ENCODE data around the gene MICU1. TPM values are rescaled to one million over a fixed set of nuclear protein-coding genes. Genes with fewer than 3 reads are reported as not detected.

Gene MICU1
- total RNA-seq, 2 experiments from 2014 or later = 27.2 to 33.6 TPM

- H3K79me2 ChIP-seq (ENCODE audit: insufficient read depth, low read depth, low read length) = no peaks in the 10 kb centered on the region
- no peak overlapping the region for H3K4me2 ChIP-seq (ENCODE audit: low read length)
- no peaks in the 10 kb centered on the region for H3K4me1 ChIP-seq (ENCODE audit: insufficient read depth, low read length, poor library complexity, severe bottlenecking)
- no peak overlapping the region for H3K4me3 ChIP-seq (ENCODE audit: low read depth, low read length, poor library complexity, severe bottlenecking)
- no TSS peak for BruUV-seq (replicated peaks)
- no peaks in the 10 kb centered on the region for H3K36me3 ChIP-seq (ENCODE audit: insufficient read depth, low read length)
- no peak for DNase-seq (ENCODE audit: low spot score)
- ChIA-PET POLR2A (interaction anchor here (0.5 kb wide), 1 partner anchor 8 kb away, joined by 3 read pairs; no protein-coding TSS in a partner anchor), CTCF (ENCODE audit: unreplicated experiment) (no interaction called here)
- H3K9me2 ChIP-seq (ENCODE audit: insufficient read depth, low read length) = no peaks in the 10 kb centered on the region
- no peak overlapping the region for H2AFZ ChIP-seq (ENCODE audit: low read length)
- H3K27ac ChIP-seq (ENCODE audit: low read depth, low read length, poor library complexity, severe bottlenecking) = no peak overlapping the region
- TF ChIP-seq CTCF (conservative IDR thresholded peaks at IDR 0.05; ENCODE audit: low read length) = no peak
- no peak for TF ChIP-seq EZH2phosphoT487 (IDR thresholded peaks at IDR 0.05; ENCODE audit: borderline replicate concordance, low read depth, low read length)
- intact Hi-C loops (cut with micrococcal nuclease; ENCODE audit: unreplicated experiment) = no loop called here
- no peaks in the 10 kb centered on the region for H4K20me1 ChIP-seq (ENCODE audit: insufficient read depth, low read length)
- H3K9me3 ChIP-seq (ENCODE audit: low read length) = no peaks in the 10 kb centered on the region
Measured at GRCh38 chr10:72379062-72379461, 246.8 kb downstream of the MICU1 start.

GRCh38 chr10:72375585-72375984 lies 250.3 kb downstream of the MICU1 start:
- intact Hi-C loops (cut with micrococcal nuclease; ENCODE audit: unreplicated experiment) = no loop called here
- Histone ChIP-seq H2AFZ (ENCODE audit: low read length) (no peak overlapping the region), H3K36me3 (ENCODE audit: insufficient read depth, low read length) (no peaks in the 10 kb centered on the region), H3K27ac (ENCODE audit: low read depth, low read length, poor library complexity, severe bottlenecking) (no peak overlapping the region), H3K4me2 (ENCODE audit: low read length) (no peak overlapping the region), H3K4me1 (ENCODE audit: insufficient read depth, low read length, poor library complexity, severe bottlenecking) (no peaks in the 10 kb centered on the region), H3K9me3 (ENCODE audit: low read length) (no peaks in the 10 kb centered on the region), H3K79me2 (ENCODE audit: insufficient read depth, low read depth, low read length) (no peaks in the 10 kb centered on the region), H4K20me1 (ENCODE audit: insufficient read depth, low read length) (no peaks in the 10 kb centered on the region), H3K4me3 (ENCODE audit: low read depth, low read length, poor library complexity, severe bottlenecking) (no peak overlapping the region), H3K9me2 (ENCODE audit: insufficient read depth, low read length) (no peaks in the 10 kb centered on the region)
- no TSS peak for BruUV-seq (replicated peaks)
- POLR2A ChIA-PET = interaction anchor here (0.6 to 1.0 kb wide), 2 partner anchors 12 to 703 kb away, joined by 3 to 8 read pairs; no protein-coding TSS in a partner anchor
- CTCF ChIA-PET (ENCODE audit: unreplicated experiment) = no interaction called here
- peak; percentile 30; the same call in 1 of the 2 replicates for TF ChIP-seq CTCF (conservative IDR thresholded peaks at IDR 0.05; ENCODE audit: low read length)
- no peak for TF ChIP-seq EZH2phosphoT487 (IDR thresholded peaks at IDR 0.05; ENCODE audit: borderline replicate concordance, low read depth, low read length)
- DNase-seq (ENCODE audit: low spot score) = no peak

GRCh38 chr10:72375173-72375572 lies 250.7 kb downstream of the MICU1 start:
- Histone ChIP-seq H3K4me3 (ENCODE audit: low read depth, low read length, poor library complexity, severe bottlenecking) (no peak overlapping the region), H3K27ac (ENCODE audit: low read depth, low read length, poor library complexity, severe bottlenecking) (no peak overlapping the region), H4K20me1 (ENCODE audit: insufficient read depth, low read length) (no peaks in the 10 kb centered on the region), H3K4me1 (ENCODE audit: insufficient read depth, low read length, poor library complexity, severe bottlenecking) (no peaks in the 10 kb centered on the region), H3K36me3 (ENCODE audit: insufficient read depth, low read length) (no peaks in the 10 kb centered on the region), H3K79me2 (ENCODE audit: insufficient read depth, low read depth, low read length) (no peaks in the 10 kb centered on the region), H3K9me2 (ENCODE audit: insufficient read depth, low read length) (no peaks in the 10 kb centered on the region), H3K9me3 (ENCODE audit: low read length) (no peaks in the 10 kb centered on the region), H2AFZ (ENCODE audit: low read length) (no peak overlapping the region), H3K4me2 (ENCODE audit: low read length) (no peak overlapping the region)
- no peak for DNase-seq (ENCODE audit: low spot score)
- no TSS peak for BruUV-seq (replicated peaks)
- intact Hi-C loops (cut with micrococcal nuclease; ENCODE audit: unreplicated experiment) = no loop called here
- ChIA-PET POLR2A (interaction anchor here (0.6 kb wide), 1 partner anchor 615 kb away, joined by 3 read pairs; no protein-coding TSS in a partner anchor), CTCF (ENCODE audit: unreplicated experiment) (no interaction called here)
- TF ChIP-seq CTCF (conservative IDR thresholded peaks at IDR 0.05; ENCODE audit: low read length) = no peak
- no peak for TF ChIP-seq EZH2phosphoT487 (IDR thresholded peaks at IDR 0.05; ENCODE audit: borderline replicate concordance, low read depth, low read length)

All from OCI-LY7 (cell line).